Activated naive CD8-positive, alpha-beta T cell treated with anti-CD3 and anti-CD28 coated beads for 36 hours (primary cell): ENCODE measurements around the gene ANKRD24. TPM values are rescaled to one million over a fixed set of nuclear protein-coding genes. Genes with fewer than 3 reads are reported as not detected.
"Not testable (repeated sequence)": the region's sequence is repeated elsewhere in the genome, so short reads cannot be mapped to it uniquely, and the experiment has no call there.

ENCODE experiments used
- DNase-seq: peaks from one replicate; pipeline ENCODE4 v3.0.0; 2021
- H3K27ac Mint-ChIP-seq: one replicate; pipeline ENCODE4 v1.8.0; 2022; ENCODE audit warnings: mild to moderate bottlenecking, moderate library complexity, mixed read lengths
- H3K27me3 Mint-ChIP-seq: one replicate; pipeline ENCODE4 v1.8.0; 2022; ENCODE audit warnings: mild to moderate bottlenecking, mixed read lengths
- H3K36me3 Mint-ChIP-seq: one replicate; pipeline ENCODE4 v1.8.0; 2021; ENCODE audit warnings: mild to moderate bottlenecking, mixed read lengths
- H3K4me1 Mint-ChIP-seq: one replicate; pipeline ENCODE4 v1.8.0; 2021; ENCODE audit warnings: mixed read lengths
- H3K4me3 Mint-ChIP-seq: one replicate; pipeline ENCODE4 v1.8.0; 2022; ENCODE audit warnings: mild to moderate bottlenecking, moderate library complexity, mixed read lengths
- H3K9me3 Mint-ChIP-seq: one replicate; pipeline ENCODE4 v1.8.0; 2022; ENCODE audit warnings: mixed read lengths
- total RNA-seq, 2 experiments: library from RNA; stranded (reverse); gene quantifications; one replicate each; pipeline ENCODE4 v1.2.3, GENCODE V29; 2021

ANKRD24 gene
- total RNA-seq, 2 experiments from 2014 or later, result 1.6 TPM

- peaks cover 8% of the 10 kb centered on the region for H3K27me3 Mint-ChIP-seq
- no peaks in the 10 kb centered on the region for H3K9me3 Mint-ChIP-seq
- H3K36me3 Mint-ChIP-seq, result peaks cover 6% of the 10 kb centered on the region
- H3K4me3 Mint-ChIP-seq, result no peak overlapping the region
- DNase-seq, result no peak
- no peak overlapping the region for H3K27ac Mint-ChIP-seq
- peaks cover 15% of the 10 kb centered on the region for H3K4me1 Mint-ChIP-seq
Measured at GRCh38 chr19:4185413-4186086, 3.1 kb downstream of the ANKRD24 start.

DNA sequence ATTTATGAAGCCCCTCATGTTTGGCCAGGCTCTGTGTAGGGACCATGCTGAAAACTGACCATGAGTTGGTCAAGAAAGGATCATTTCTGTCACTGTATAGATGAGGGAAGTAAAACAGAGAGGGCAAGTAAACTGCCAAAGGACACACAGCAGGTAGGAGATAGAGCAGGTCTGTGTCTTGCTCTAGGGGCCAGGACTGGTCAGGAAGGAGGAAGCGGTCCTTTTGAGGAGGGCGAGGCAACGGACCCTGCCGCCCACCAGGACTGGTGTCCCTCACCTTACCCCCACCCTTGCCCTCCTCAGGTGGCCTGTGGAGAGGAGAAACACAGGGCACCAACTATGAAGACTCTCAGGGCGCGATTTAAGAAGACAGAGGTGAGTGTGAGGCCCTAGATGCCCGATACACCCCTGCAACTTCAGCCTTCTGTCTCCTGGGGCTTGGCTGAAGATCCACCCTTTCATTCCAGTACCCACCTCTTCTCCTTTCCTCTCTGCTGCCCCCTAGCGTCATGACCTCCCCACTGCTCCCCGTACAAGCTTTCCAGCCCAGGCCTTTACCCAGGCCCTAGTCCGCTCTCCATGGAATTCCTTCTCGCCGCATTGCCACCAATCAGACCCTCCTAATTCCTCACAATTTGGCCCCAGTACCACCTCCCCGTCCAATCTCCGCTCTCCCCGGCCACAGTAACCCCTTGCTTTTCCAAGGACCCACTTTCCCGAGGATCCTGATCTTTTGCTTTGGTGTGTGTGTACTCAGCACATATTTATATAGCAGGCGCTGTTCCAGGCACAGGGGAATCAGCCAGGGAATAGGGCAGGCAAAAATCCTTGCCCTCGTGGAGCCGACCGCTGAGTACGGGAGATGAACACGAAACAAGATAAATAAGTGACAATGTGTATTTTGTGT is 3.9 kb downstream of the ANKRD24 start:
- Mint-ChIP-seq H3K27ac (no peak overlapping the region), H3K27me3 (peaks cover 8% of the 10 kb centered on the region), H3K36me3 (peaks cover 3% of the 10 kb centered on the region), H3K4me3 (no peak overlapping the region), H3K4me1 (peaks cover 9% of the 10 kb centered on the region), H3K9me3 (no peaks in the 10 kb centered on the region)
- peak; percentile 75 for DNase-seq

DNA sequence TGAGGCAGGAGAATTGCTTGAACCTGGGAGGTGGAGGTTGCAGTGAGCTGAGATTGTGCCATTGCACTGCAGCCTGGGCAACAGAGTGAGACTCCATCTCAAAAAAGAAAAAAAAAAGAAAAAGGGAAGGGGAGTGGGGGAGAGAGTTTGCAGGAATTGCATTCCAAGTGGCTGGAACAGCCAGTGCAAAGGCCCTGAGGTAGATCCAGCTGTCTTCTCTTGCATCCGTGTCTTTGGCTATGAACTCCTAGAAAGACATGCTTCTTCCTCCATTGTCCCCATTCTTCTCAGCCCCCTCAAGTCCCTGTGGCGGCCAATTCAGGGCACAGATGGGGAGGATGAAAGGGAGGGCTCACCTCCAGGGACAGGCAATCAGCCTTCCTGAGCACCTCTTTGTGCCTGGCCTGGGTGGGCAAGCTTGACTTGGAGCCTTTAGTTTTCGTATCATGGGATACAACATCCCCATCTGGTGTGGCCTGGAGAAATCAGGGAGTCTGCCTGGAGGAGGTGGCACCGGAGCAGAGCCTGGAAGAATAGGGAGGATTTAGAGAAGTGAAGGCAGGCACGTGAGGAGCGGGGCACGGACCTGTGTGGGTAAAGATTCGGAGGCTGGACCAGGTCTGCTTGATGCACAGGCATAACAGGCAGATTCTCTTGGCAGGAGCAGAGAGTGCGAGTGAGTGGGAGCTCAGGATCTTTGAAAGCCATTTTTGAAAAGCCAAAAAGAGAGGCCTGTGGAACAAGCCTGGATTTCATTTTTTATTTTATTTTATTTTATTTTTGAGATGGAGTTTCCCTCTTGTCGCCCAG is 5.0 kb downstream of the ANKRD24 start:
- H3K27ac Mint-ChIP-seq, result no peak overlapping the region

GRCh38 chr19:4189641-4190040 is 7.2 kb downstream of the ANKRD24 start:
- Mint-ChIP-seq H3K4me3 (no peak overlapping the region), H3K4me1 (no peaks in the 10 kb centered on the region), H3K9me3 (no peaks in the 10 kb centered on the region), H3K36me3 (no peaks in the 10 kb centered on the region), H3K27me3 (peaks cover 20% of the 10 kb centered on the region), H3K27ac (no peak overlapping the region)
- DNase-seq, result no peak

More for the DNA sequence above, 5.0 kb downstream of the ANKRD24 start:
- no peaks in the 10 kb centered on the region for H3K36me3 Mint-ChIP-seq
- H3K9me3 Mint-ChIP-seq, result no peaks in the 10 kb centered on the region
- peaks cover 3% of the 10 kb centered on the region for H3K4me1 Mint-ChIP-seq
- H3K4me3 Mint-ChIP-seq, result no peak overlapping the region
- H3K27me3 Mint-ChIP-seq, result peaks cover 8% of the 10 kb centered on the region
- DNase-seq, result no peak

DNA sequence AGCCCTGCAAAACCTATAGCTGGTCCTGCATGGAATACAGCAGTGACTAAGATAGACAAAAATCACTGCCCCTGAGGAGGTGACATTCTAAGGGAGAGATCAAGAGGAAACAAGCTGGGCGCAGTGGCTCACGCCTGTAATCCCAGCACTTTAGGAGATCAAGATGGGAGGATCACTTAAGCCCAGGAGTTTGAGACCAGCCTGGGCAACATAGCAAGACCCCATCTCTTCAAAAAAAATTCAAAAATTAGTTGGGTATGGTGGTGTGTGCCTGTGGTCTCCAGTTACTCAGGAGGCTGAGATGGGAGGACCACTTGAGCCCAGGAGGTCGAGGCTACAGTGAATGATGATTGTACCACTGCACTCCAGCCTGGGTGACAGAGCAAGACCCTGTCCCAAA is 10.0 kb downstream of the ANKRD24 start:
- H3K36me3 Mint-ChIP-seq, H3K27ac Mint-ChIP-seq, DNase-seq, H3K9me3 Mint-ChIP-seq, H3K4me1 Mint-ChIP-seq, H3K4me3 Mint-ChIP-seq: not testable (repeated sequence)
- peaks cover 40% of the 10 kb centered on the region for H3K27me3 Mint-ChIP-seq

- no peak for DNase-seq
- H3K4me3 Mint-ChIP-seq, result no peak overlapping the region
- peaks cover 4% of the 10 kb centered on the region for H3K36me3 Mint-ChIP-seq
- H3K27me3 Mint-ChIP-seq, result peaks cover 54% of the 10 kb centered on the region
- H3K27ac Mint-ChIP-seq, result no peak overlapping the region
- peaks cover 4% of the 10 kb centered on the region for H3K4me1 Mint-ChIP-seq
- H3K9me3 Mint-ChIP-seq, result peaks cover 8% of the 10 kb centered on the region
Measured at GRCh38 chr19:4194353-4194752, 11.9 kb downstream of the ANKRD24 start.

DNA sequence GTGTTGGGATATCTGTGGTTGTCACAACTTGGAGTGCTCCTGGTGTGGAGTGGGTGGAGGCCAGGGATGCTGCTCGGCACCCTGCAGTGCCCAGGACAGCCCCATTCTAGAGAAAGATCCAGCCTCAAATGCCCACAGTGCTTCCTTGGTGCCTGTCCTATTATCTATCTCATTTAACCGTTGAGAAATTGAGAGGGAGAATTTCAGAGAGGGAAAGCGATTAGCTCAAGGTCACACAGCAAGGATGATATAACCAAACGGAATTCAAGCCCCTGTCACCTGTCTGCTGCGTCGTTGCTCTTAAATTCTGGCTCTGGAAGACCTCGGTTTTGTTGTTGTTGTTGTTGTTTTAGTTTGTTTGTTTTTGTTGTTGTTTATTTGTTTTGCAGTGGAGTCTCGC is 13.5 kb downstream of the ANKRD24 start:
- Mint-ChIP-seq H3K27me3 (peaks cover 54% of the 10 kb centered on the region), H3K36me3 (peaks cover 4% of the 10 kb centered on the region), H3K4me3 (no peak overlapping the region), H3K4me1 (peaks cover 4% of the 10 kb centered on the region), H3K27ac (no peak overlapping the region), H3K9me3 (peaks cover 8% of the 10 kb centered on the region)
- no peak for DNase-seq

DNA sequence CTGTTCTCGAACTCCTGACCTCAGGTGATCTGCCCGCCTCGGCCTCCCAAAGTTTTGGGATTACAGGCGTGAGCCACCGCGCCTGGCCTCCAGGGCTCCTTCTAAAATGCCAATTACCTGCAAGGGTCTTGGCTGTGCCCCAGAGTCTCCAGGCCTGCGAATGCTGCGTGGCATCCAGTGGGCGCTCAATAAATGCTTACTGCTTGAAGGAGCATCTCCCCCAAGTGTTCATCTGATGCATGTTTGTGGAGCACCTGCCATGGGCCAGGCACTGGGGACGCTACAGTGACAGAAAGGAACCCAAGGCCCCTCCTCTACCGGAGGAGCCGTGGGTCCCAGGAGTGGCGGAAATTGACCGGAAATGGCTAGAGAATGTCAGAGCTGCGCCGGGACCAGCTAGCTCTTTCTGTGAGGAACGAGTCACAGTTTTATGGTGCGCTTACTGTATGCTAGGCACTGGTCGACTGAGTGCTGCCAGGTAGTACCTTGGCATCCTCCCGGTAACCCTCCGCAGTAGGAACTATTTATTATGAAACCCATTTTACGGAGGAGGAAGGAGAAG is 14.2 kb downstream of the ANKRD24 start:
- Mint-ChIP-seq H3K4me3 (no peak overlapping the region), H3K27ac (no peak overlapping the region), H3K9me3 (peaks cover 8% of the 10 kb centered on the region), H3K4me1 (peaks cover 4% of the 10 kb centered on the region), H3K36me3 (peaks cover 4% of the 10 kb centered on the region), H3K27me3 (peaks cover 54% of the 10 kb centered on the region)
- DNase-seq, result no peak

DNA sequence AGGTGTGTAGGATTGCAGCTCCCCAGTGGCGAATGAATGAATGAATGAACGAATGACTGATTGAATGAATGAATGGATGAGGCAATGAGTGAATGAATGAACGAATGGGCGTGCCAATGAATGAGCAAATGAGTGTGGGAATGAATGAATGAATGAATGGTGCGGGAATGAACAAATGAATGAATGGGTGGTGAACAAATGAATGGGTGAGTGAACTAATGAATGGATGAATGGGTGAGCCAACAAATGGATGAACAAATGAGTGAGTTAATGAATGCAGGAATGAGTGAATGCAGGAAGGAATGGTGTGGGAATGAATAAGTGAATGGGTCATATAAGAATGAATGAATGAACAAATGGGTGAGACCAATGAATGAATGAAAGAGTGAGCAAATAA is 14.7 kb downstream of the ANKRD24 start:
- peaks cover 4% of the 10 kb centered on the region for H3K4me1 Mint-ChIP-seq
- peaks cover 8% of the 10 kb centered on the region for H3K9me3 Mint-ChIP-seq
- no peak overlapping the region for H3K4me3 Mint-ChIP-seq
- peaks cover 4% of the 10 kb centered on the region for H3K36me3 Mint-ChIP-seq
- H3K27me3 Mint-ChIP-seq, result peaks cover 54% of the 10 kb centered on the region
- no peak for DNase-seq
- no peak overlapping the region for H3K27ac Mint-ChIP-seq

DNA sequence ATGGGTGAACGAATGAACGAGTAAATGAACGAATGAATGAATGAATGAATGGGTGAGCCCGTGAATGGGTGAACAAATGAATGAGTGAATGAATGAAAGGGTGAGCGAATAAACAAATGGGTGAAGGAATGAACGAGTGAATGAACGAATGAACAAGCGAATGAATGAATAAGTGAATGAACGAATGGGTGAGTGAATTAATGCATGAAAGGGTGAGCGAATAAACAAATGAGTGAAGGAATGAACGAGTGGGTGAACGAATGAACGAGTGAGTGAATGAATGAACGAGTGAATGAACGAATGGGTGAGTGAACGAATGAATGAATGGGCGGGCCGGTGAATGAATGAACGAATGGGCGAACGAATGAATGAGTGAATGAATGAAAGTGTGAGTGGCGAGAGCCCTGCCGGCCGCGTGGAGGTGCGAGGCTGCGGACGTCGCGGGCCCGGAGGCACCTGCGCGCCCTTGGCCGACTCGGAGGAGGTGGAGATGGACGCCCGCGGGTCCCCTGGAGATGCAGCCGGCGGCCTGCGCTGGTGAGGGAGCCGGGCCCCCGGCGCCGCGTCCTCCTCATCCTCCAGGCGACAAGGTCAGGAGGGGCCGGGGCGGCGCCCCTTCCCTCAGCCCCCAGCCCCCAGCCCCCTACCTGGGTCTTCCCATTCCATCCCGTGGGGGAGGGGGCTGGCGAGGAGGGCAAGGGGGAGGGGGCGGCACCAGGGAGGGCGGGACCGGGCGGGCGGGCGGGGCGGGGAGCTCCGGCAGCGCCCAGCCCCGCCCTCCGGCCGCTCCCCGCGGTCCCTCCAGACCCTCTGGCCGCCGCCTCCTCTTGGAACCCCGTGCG is 15.4 kb downstream of the ANKRD24 start:
- Mint-ChIP-seq H3K27me3 (peaks cover 54% of the 10 kb centered on the region), H3K9me3 (peaks cover 8% of the 10 kb centered on the region), H3K36me3 (peaks cover 4% of the 10 kb centered on the region), H3K4me3 (no peak overlapping the region), H3K4me1 (peaks cover 4% of the 10 kb centered on the region), H3K27ac (no peak overlapping the region)
- no peak for DNase-seq

GRCh38 chr19:4198467-4199126 is 16.1 kb downstream of the ANKRD24 start:
- Mint-ChIP-seq H3K27ac (no peak overlapping the region), H3K4me1 (peaks cover 4% of the 10 kb centered on the region), H3K4me3 (no peak overlapping the region), H3K9me3 (peaks cover 8% of the 10 kb centered on the region), H3K27me3 (peaks cover 52% of the 10 kb centered on the region), H3K36me3 (peaks cover 4% of the 10 kb centered on the region)
- DNase-seq, result no peak

- Mint-ChIP-seq H3K27me3 (peaks cover 46% of the 10 kb centered on the region), H3K36me3 (peaks cover 4% of the 10 kb centered on the region), H3K4me3 (no peak overlapping the region), H3K9me3 (peaks cover 8% of the 10 kb centered on the region), H3K4me1 (peaks cover 10% of the 10 kb centered on the region), H3K27ac (no peak overlapping the region)
- no peak for DNase-seq
Measured at GRCh38 chr19:4199699-4200293, 17.3 kb downstream of the ANKRD24 start.

DNA sequence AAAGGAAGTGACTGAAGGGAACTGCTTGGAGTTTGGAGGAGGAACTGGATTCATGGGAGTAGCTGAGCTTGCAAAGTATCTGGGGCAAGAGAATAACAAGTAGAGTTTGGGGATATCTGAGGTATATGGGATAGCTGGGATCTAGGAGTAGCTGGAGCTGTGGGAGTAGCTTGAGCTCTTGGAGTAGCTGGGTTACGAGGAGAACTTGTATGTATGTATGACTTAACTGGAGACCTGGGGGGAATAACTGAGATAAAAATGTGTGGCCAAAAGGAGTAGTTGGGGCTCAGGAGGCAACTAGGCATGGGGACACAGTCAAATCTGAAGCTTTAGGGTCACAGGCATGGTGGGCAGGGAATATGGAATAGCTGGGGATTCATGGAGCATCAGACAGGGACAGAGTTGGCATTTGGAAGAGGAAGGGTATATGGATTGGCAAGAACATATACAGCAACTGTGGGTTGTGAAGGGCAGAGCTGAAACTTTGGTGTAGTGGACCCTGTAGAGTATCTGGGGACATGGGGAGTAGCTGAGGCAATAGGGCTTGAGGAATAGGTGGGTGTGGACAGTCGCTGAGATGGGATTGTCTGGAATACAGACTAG is 18.6 kb downstream of the ANKRD24 start:
- Mint-ChIP-seq H3K36me3 (peaks cover 4% of the 10 kb centered on the region), H3K27me3 (peaks cover 35% of the 10 kb centered on the region), H3K27ac (no peak overlapping the region), H3K9me3 (peaks cover 8% of the 10 kb centered on the region), H3K4me3 (no peak overlapping the region), H3K4me1 (peaks cover 10% of the 10 kb centered on the region)
- no peak for DNase-seq
